ENCODE data around the gene GLOD4.

Gene GLOD4

GRCh38 chr17:732067-732901 is 49.8 kb downstream of the GLOD4 start, which contains the start of gene TLCD3A:
TSS of gene TLCD3A (plus strand) at chr17:732596. CDS start at chr17:732648, 52 bp downstream.
- H3K9ac ChIP-seq (ENCODE audit: low read depth, low read length), result peak within 1 kb of the TSS; percentile 73
- peaks cover 5% of the 10 kb centered on the region for H3K4me1 ChIP-seq (ENCODE audit: control insufficient read depth, insufficient read depth, low read length)
- no peaks in the 10 kb centered on the region for H3K9me3 ChIP-seq (ENCODE audit: control insufficient read depth, insufficient read depth, low read length)

GRCh38 chr17:731644-732066 is 50.4 kb downstream of the GLOD4 start:
- Histone ChIP-seq H3K4me1 (ENCODE audit: control insufficient read depth, insufficient read depth, low read length) (peaks cover 6% of the 10 kb centered on the region), H3K9ac (ENCODE audit: low read depth, low read length) (peak overlapping the region; percentile 73), H3K9me3 (ENCODE audit: control insufficient read depth, insufficient read depth, low read length) (no peaks in the 10 kb centered on the region), H3K4me3 (ENCODE audit: low read depth, low read length) (peak overlapping the region; percentile 63), H3K36me3 (ENCODE audit: control insufficient read depth, insufficient read depth, low read length) (peaks cover 2% of the 10 kb centered on the region), H3K27me3 (ENCODE audit: control insufficient read depth, insufficient read depth, low read length) (peaks cover 7% of the 10 kb centered on the region)

More at GRCh38 chr17:732067-732901, 49.8 kb downstream of the GLOD4 start, which contains the start of gene TLCD3A:
- H3K27me3 ChIP-seq (ENCODE audit: control insufficient read depth, insufficient read depth, low read length), result peaks cover 7% of the 10 kb centered on the region
- H3K4me3 ChIP-seq (ENCODE audit: low read depth, low read length), result peak within 1 kb of the TSS; percentile 76
- peaks cover 2% of the 10 kb centered on the region for H3K36me3 ChIP-seq (ENCODE audit: control insufficient read depth, insufficient read depth, low read length)

- Histone ChIP-seq H3K27me3 (ENCODE audit: control insufficient read depth, insufficient read depth, low read length) (peaks cover 7% of the 10 kb centered on the region), H3K9ac (ENCODE audit: low read depth, low read length) (no peak overlapping the region), H3K36me3 (ENCODE audit: control insufficient read depth, insufficient read depth, low read length) (no peaks in the 10 kb centered on the region), H3K4me3 (ENCODE audit: low read depth, low read length) (no peak overlapping the region), H3K9me3 (ENCODE audit: control insufficient read depth, insufficient read depth, low read length) (no peaks in the 10 kb centered on the region), H3K4me1 (ENCODE audit: control insufficient read depth, insufficient read depth, low read length) (peaks cover 13% of the 10 kb centered on the region)
Measured at GRCh38 chr17:728911-729310, 53.2 kb downstream of the GLOD4 start.

GRCh38 chr17:726271-726919 is 55.7 kb downstream of the GLOD4 start:
- Histone ChIP-seq H3K9ac (ENCODE audit: low read depth, low read length) (no peak overlapping the region), H3K9me3 (ENCODE audit: control insufficient read depth, insufficient read depth, low read length) (no peaks in the 10 kb centered on the region), H3K36me3 (ENCODE audit: control insufficient read depth, insufficient read depth, low read length) (no peaks in the 10 kb centered on the region), H3K27me3 (ENCODE audit: control insufficient read depth, insufficient read depth, low read length) (no peaks in the 10 kb centered on the region), H3K4me1 (ENCODE audit: control insufficient read depth, insufficient read depth, low read length) (peaks cover 8% of the 10 kb centered on the region), H3K4me3 (ENCODE audit: low read depth, low read length) (peak overlapping the region; percentile 20)

- Histone ChIP-seq H3K4me1 (ENCODE audit: control insufficient read depth, insufficient read depth, low read length) (peaks cover 8% of the 10 kb centered on the region), H3K36me3 (ENCODE audit: control insufficient read depth, insufficient read depth, low read length) (no peaks in the 10 kb centered on the region), H3K9ac (ENCODE audit: low read depth, low read length) (no peak overlapping the region), H3K27me3 (ENCODE audit: control insufficient read depth, insufficient read depth, low read length) (no peaks in the 10 kb centered on the region), H3K4me3 (ENCODE audit: low read depth, low read length) (no peak overlapping the region), H3K9me3 (ENCODE audit: control insufficient read depth, insufficient read depth, low read length) (no peaks in the 10 kb centered on the region)
Measured at GRCh38 chr17:725746-726145, 56.3 kb downstream of the GLOD4 start.

- Histone ChIP-seq H3K27me3 (ENCODE audit: control insufficient read depth, insufficient read depth, low read length) (no peaks in the 10 kb centered on the region), H3K9ac (ENCODE audit: low read depth, low read length) (no peak overlapping the region), H3K4me1 (ENCODE audit: control insufficient read depth, insufficient read depth, low read length) (peaks cover 8% of the 10 kb centered on the region), H3K36me3 (ENCODE audit: control insufficient read depth, insufficient read depth, low read length) (no peaks in the 10 kb centered on the region), H3K4me3 (ENCODE audit: low read depth, low read length) (no peak overlapping the region), H3K9me3 (ENCODE audit: control insufficient read depth, insufficient read depth, low read length) (no peaks in the 10 kb centered on the region)
Measured at GRCh38 chr17:725084-725483, 57.0 kb downstream of the GLOD4 start.

GRCh38 chr17:721540-721937 is 60.5 kb downstream of the GLOD4 start:
- Histone ChIP-seq H3K9ac (ENCODE audit: low read depth, low read length) (no peak overlapping the region), H3K36me3 (ENCODE audit: control insufficient read depth, insufficient read depth, low read length) (no peaks in the 10 kb centered on the region), H3K9me3 (ENCODE audit: control insufficient read depth, insufficient read depth, low read length) (no peaks in the 10 kb centered on the region), H3K4me1 (ENCODE audit: control insufficient read depth, insufficient read depth, low read length) (peaks cover 6% of the 10 kb centered on the region), H3K27me3 (ENCODE audit: control insufficient read depth, insufficient read depth, low read length) (no peaks in the 10 kb centered on the region), H3K4me3 (ENCODE audit: low read depth, low read length) (no peak overlapping the region)

GRCh38 chr17:720706-721539 is 61.2 kb downstream of the GLOD4 start:
- Histone ChIP-seq H3K4me3 (ENCODE audit: low read depth, low read length) (no peak overlapping the region), H3K36me3 (ENCODE audit: control insufficient read depth, insufficient read depth, low read length) (no peaks in the 10 kb centered on the region), H3K4me1 (ENCODE audit: control insufficient read depth, insufficient read depth, low read length) (no peaks in the 10 kb centered on the region), H3K27me3 (ENCODE audit: control insufficient read depth, insufficient read depth, low read length) (no peaks in the 10 kb centered on the region), H3K9me3 (ENCODE audit: control insufficient read depth, insufficient read depth, low read length) (no peaks in the 10 kb centered on the region), H3K9ac (ENCODE audit: low read depth, low read length) (no peak overlapping the region)

GRCh38 chr17:718075-718474 is 64.0 kb downstream of the GLOD4 start:
- Histone ChIP-seq H3K9ac (ENCODE audit: low read depth, low read length) (no peak overlapping the region), H3K9me3 (ENCODE audit: control insufficient read depth, insufficient read depth, low read length) (no peaks in the 10 kb centered on the region), H3K4me1 (ENCODE audit: control insufficient read depth, insufficient read depth, low read length) (no peaks in the 10 kb centered on the region), H3K36me3 (ENCODE audit: control insufficient read depth, insufficient read depth, low read length) (no peaks in the 10 kb centered on the region), H3K4me3 (ENCODE audit: low read depth, low read length) (no peak overlapping the region), H3K27me3 (ENCODE audit: control insufficient read depth, insufficient read depth, low read length) (no peaks in the 10 kb centered on the region)

All from iPS-15b (cell line).